Measurements from ENCODE around the gene PDPK1.
"Not testable (repeated sequence)": the region's sequence is repeated elsewhere in the genome, so short reads cannot be mapped to it uniquely, and the experiment has no call there.

The PDPK1 gene

GRCh38 chr16:2532494-2533141, 5.2 kb upstream of the PDPK1 start:
- peak overlapping the region; percentile 89 for H3K27ac ChIP-seq
- no peak for TF ChIP-seq ZFX (IDR thresholded peaks at IDR 0.05; ENCODE audit: borderline replicate concordance)
- TF ChIP-seq CTCF (IDR thresholded peaks at IDR 0.05) = no peak

- peak overlapping the region; percentile 89 for H3K27ac ChIP-seq
These were observed 4.6 kb upstream of the PDPK1 start for GRCh38 chr16:2533142-2533755.

- H3K27ac ChIP-seq = peak overlapping the region; percentile 89
- TF ChIP-seq CTCF (IDR thresholded peaks at IDR 0.05) (no peak), ZFX (IDR thresholded peaks at IDR 0.05; ENCODE audit: borderline replicate concordance) (no peak)
These were observed 3.9 kb upstream of the PDPK1 start for GRCh38 chr16:2533912-2534311.

- H3K27ac ChIP-seq = peak overlapping the region; percentile 89
These were observed 3.5 kb upstream of the PDPK1 start for GRCh38 chr16:2534335-2534734.

GRCh38 chr16:2535625-2536013, 2.2 kb upstream of the PDPK1 start:
- TF ChIP-seq ZFX (IDR thresholded peaks at IDR 0.05; ENCODE audit: borderline replicate concordance) (no peak), CTCF (IDR thresholded peaks at IDR 0.05) (no peak)
- H3K27ac ChIP-seq = peak overlapping the region; percentile 89

GRCh38 chr16:2539192-2539844, 1.5 kb downstream of the PDPK1 start:
- H3K27ac ChIP-seq = not testable (repeated sequence)

GRCh38 chr16:2539845-2540458, 2.1 kb downstream of the PDPK1 start:
- TF ChIP-seq CTCF (IDR thresholded peaks at IDR 0.05) = peak; percentile 42
- not testable (repeated sequence) for H3K27ac ChIP-seq

GRCh38 chr16:2540912-2541311, 3.1 kb downstream of the PDPK1 start:
- not testable (repeated sequence) for H3K27ac ChIP-seq

GRCh38 chr16:2541409-2541808, 3.6 kb downstream of the PDPK1 start:
- H3K27ac ChIP-seq = not testable (repeated sequence)

- H3K27ac ChIP-seq = not testable (repeated sequence)
These were observed 6.0 kb downstream of the PDPK1 start for GRCh38 chr16:2543771-2544170.

- H3K27ac ChIP-seq = not testable (repeated sequence)
These were observed 12.6 kb downstream of the PDPK1 start for GRCh38 chr16:2550283-2550878.

- not testable (repeated sequence) for H3K27ac ChIP-seq
These were observed 13.6 kb downstream of the PDPK1 start for GRCh38 chr16:2551420-2551889.

GRCh38 chr16:2554709-2555425, 17.0 kb downstream of the PDPK1 start:
- H3K27ac ChIP-seq = not testable (repeated sequence)

GRCh38 chr16:2557150-2557549, 19.3 kb downstream of the PDPK1 start:
- not testable (repeated sequence) for H3K27ac ChIP-seq
